GM18870 (cell line): ENCODE data around the gene COL1A1.

Experiments used
- ATAC-seq: cut with Tn5 transposase; IDR thresholded peaks from one replicate; pipeline ENCODE4 v1.9.1; 2021; ENCODE audit warnings: moderate library complexity; ENCODE audit not compliant: unreplicated experiment

Gene COL1A1

GRCh38 chr17:50144355-50144754, 57.1 kb downstream of the COL1A1 start:
- ATAC-seq: no peak

GRCh38 chr17:50143461-50144176, 57.8 kb downstream of the COL1A1 start:
- ATAC-seq: no peak

GRCh38 chr17:50141745-50142110, 59.7 kb downstream of the COL1A1 start:
- no peak for ATAC-seq

- ATAC-seq: no peak
These were observed 60.2 kb downstream of the COL1A1 start for GRCh38 chr17:50141026-50141744.

- peak; percentile 48 for ATAC-seq
These were observed 61.2 kb downstream of the COL1A1 start for GRCh38 chr17:50139950-50140885.

- no peak for ATAC-seq
These were observed 62.1 kb downstream of the COL1A1 start for GRCh38 chr17:50139185-50139783.

GRCh38 chr17:50137042-50137441, 64.4 kb downstream of the COL1A1 start:
- no peak for ATAC-seq

- ATAC-seq: no peak
These were observed 65.2 kb downstream of the COL1A1 start for GRCh38 chr17:50136096-50136687.

GRCh38 chr17:50135316-50136095, 65.9 kb downstream of the COL1A1 start:
- no peak for ATAC-seq

GRCh38 chr17:50134206-50135110, 67.0 kb downstream of the COL1A1 start:
- no peak for ATAC-seq

- no peak for ATAC-seq
These were observed 67.7 kb downstream of the COL1A1 start for GRCh38 chr17:50133769-50134099.
